GM04503 (cell line): ENCODE data around the gene TUBB4B.

Source experiments
- DNase-seq: peaks from one replicate; pipeline ENCODE4 v3.0.0-alpha.2; 2012; ENCODE audit warnings: low read depth

TUBB4B gene

GRCh38 chr9:137212520-137212919 is 28.6 kb upstream of the TUBB4B start:
- DNase-seq, result no peak

- DNase-seq, result no peak
Measured at GRCh38 chr9:137213160-137214060, 27.7 kb upstream of the TUBB4B start.

GRCh38 chr9:137214620-137215019 is 26.5 kb upstream of the TUBB4B start:
- DNase-seq, result no peak

- no peak for DNase-seq
Measured at GRCh38 chr9:137215196-137215986, 25.7 kb upstream of the TUBB4B start.

GRCh38 chr9:137216188-137216965 is 24.7 kb upstream of the TUBB4B start:
- DNase-seq, result no peak

- DNase-seq, result no peak
Measured at GRCh38 chr9:137217276-137218211, 23.5 kb upstream of the TUBB4B start.

- no peak for DNase-seq
Measured at GRCh38 chr9:137218212-137218753, 22.8 kb upstream of the TUBB4B start.

- DNase-seq, result no peak
Measured at GRCh38 chr9:137218754-137219271, 22.3 kb upstream of the TUBB4B start.

GRCh38 chr9:137219757-137220316 is 21.2 kb upstream of the TUBB4B start:
- no peak for DNase-seq

- DNase-seq, result no peak
Measured at GRCh38 chr9:137220317-137221094, 20.6 kb upstream of the TUBB4B start.

GRCh38 chr9:137221095-137221505 is 20.0 kb upstream of the TUBB4B start:
- no peak for DNase-seq

GRCh38 chr9:137221506-137222111 is 19.5 kb upstream of the TUBB4B start:
- DNase-seq, result no peak

- no peak for DNase-seq
Measured at GRCh38 chr9:137222190-137223077, 18.7 kb upstream of the TUBB4B start, which contains the start of gene RNF208. RNF208 (minus strand) TSS chr9:137222240; CDS start chr9:137221212, 1,028 bp downstream.

GRCh38 chr9:137223078-137223970 is 17.8 kb upstream of the TUBB4B start:
- peak; percentile 86 for DNase-seq

- DNase-seq, result no peak
Measured at GRCh38 chr9:137224830-137225694, 16.0 kb upstream of the TUBB4B start, which contains the start of gene CYSRT1. CYSRT1 (plus strand) TSS chr9:137225174; CDS start chr9:137225622, 448 bp downstream.
